ENCODE results near the gene OR2M3. TPM values are rescaled to one million over a fixed set of nuclear protein-coding genes. Genes with fewer than 3 reads are reported as not detected.

Gene OR2M3, protein sequence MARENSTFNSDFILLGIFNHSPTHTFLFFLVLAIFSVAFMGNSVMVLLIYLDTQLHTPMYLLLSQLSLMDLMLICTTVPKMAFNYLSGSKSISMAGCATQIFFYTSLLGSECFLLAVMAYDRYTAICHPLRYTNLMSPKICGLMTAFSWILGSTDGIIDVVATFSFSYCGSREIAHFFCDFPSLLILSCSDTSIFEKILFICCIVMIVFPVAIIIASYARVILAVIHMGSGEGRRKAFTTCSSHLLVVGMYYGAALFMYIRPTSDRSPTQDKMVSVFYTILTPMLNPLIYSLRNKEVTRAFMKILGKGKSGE
- total RNA-seq (ENCODE audit: low replicate concordance): not detected in 2 replicates
- long read RNA-seq: 0 reads

DNA sequence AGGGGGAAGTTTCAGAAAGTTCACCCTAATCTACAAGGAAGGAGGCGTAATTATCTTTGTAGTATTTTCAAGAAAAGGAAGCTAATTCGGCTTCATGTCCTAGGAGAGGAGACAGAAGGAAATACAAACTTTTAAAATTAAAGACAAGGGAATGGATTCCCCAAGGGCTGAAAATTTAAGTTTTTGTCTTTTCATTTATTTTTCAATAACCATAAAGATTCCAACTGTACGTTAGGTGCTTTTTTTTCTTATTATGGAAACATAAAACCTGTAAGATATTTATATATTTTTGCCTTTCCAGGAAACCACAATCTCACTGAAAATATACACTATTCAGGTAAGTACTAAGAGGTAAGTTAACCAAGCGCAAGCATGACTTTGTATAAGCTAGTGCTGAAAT is at the start of gene OR2M3:
TSS of gene OR2M3 (plus strand) at position 301 of the 400 bp plus-strand sequence. CDS start 5,803 bp downstream, outside the sequence.
- H3K27ac Mint-ChIP-seq: no peak within 1 kb of the TSS
- no peaks in the 10 kb centered on the region for H3K4me1 Mint-ChIP-seq (ENCODE audit: unreplicated experiment)
- DNase-seq (ENCODE audit: extremely low spot score, unreplicated experiment): no peak
- H3K9me3 Mint-ChIP-seq: peaks cover 5% of the 10 kb centered on the region
- no peaks in the 10 kb centered on the region for H3K27me3 Mint-ChIP-seq
- no peaks in the 10 kb centered on the region for H3K36me3 Mint-ChIP-seq
- no peak within 1 kb of the TSS for H3K4me3 Mint-ChIP-seq
- TF ChIP-seq, protein P1, sequence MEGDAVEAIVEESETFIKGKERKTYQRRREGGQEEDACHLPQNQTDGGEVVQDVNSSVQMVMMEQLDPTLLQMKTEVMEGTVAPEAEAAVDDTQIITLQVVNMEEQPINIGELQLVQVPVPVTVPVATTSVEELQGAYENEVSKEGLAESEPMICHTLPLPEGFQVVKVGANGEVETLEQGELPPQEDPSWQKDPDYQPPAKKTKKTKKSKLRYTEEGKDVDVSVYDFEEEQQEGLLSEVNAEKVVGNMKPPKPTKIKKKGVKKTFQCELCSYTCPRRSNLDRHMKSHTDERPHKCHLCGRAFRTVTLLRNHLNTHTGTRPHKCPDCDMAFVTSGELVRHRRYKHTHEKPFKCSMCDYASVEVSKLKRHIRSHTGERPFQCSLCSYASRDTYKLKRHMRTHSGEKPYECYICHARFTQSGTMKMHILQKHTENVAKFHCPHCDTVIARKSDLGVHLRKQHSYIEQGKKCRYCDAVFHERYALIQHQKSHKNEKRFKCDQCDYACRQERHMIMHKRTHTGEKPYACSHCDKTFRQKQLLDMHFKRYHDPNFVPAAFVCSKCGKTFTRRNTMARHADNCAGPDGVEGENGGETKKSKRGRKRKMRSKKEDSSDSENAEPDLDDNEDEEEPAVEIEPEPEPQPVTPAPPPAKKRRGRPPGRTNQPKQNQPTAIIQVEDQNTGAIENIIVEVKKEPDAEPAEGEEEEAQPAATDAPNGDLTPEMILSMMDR (conservative IDR thresholded peaks at IDR 0.05): no peak

DNA sequence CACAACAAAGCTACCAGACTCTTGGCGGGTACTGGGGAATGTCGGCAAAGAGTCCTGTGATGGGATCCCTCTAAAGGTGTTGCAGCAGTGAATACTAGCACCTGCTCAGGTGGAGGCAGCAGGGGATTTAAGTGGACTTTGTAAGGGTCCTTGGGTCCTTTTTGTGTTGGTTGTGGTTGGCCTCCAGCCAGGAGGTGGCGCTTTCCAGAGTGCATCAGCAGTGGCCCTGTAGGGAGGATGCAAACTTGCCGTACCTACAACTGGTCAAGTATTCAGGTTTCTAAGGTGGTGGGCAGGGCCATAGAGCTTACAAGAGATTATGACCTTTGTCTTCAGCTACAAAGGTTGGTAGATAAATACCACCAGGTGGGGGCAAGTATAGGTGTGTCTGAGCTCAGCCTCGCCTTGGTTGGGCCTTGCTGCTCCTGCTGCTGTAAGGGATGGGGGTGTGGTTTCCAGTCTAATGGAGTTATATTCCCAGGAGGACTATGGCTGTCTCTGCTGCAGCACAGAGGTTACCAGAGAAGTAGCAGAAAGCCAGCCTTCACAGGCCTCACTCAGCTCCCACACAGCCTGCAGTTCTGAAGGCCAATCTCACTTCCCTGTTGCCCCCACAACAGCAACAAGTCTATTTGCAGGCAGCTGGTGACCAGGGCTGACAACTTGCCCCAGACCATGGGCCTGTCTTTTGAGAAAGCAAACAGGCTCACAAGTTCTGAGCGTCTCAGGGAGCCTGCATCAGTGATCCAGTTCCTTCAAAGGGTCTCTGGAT is 44.8 kb upstream of the OR2M3 start:
- Mint-ChIP-seq H3K4me3 (no peak overlapping the region), H3K27me3 (no peaks in the 10 kb centered on the region), H3K36me3 (no peaks in the 10 kb centered on the region), H3K9me3 (peaks cover 7% of the 10 kb centered on the region), H3K4me1 (ENCODE audit: unreplicated experiment) (no peaks in the 10 kb centered on the region), H3K27ac (no peak overlapping the region)
- DNase-seq (ENCODE audit: extremely low spot score, unreplicated experiment): no peak
- TF ChIP-seq, protein P1 (conservative IDR thresholded peaks at IDR 0.05): no peak

DNA sequence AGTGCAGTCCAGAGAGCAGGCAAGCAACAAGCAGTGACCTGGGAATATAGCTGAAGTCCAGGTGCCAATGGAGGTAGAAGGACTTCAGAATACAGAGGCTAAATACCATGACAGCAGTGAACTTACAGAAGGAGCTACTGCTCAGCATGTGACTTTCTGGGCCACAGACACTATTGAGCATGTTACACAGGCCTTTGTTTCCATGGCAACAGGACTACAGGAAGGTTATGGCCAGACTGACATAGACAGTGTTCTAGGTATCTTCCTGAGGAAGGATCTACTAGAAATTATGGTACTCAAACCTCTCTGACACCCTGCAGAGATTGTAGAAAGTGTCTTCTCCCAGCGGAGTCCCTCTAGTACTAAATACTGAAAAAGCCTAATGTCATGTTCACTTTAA is 41.1 kb upstream of the OR2M3 start:
- no peaks in the 10 kb centered on the region for H3K27me3 Mint-ChIP-seq
- no peaks in the 10 kb centered on the region for H3K36me3 Mint-ChIP-seq
- peaks cover 3% of the 10 kb centered on the region for H3K9me3 Mint-ChIP-seq
- TF ChIP-seq, protein P1 (conservative IDR thresholded peaks at IDR 0.05): no peak
- no peaks in the 10 kb centered on the region for H3K4me1 Mint-ChIP-seq (ENCODE audit: unreplicated experiment)
- no peak for DNase-seq (ENCODE audit: extremely low spot score, unreplicated experiment)
- no peak overlapping the region for H3K4me3 Mint-ChIP-seq
- no peak overlapping the region for H3K27ac Mint-ChIP-seq

DNA sequence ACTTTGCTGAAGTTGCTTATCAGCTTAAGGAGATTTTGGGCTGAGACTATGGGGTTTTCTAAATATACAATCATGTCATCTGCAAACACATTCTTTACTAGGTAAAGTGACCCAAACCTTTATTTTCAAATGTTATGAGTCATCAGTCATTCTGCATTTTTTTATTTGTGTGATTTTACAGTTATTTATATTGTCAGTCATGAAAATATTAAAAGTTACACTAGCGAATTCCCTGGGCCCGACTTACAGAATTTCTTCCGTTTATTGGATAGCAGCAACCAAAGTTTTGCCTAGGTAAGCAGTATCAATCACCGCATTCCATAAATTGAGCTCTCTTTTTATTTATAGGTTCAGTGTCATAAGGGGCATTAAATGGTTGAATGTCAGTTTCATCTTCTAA is 38.3 kb upstream of the OR2M3 start:
- no peaks in the 10 kb centered on the region for H3K9me3 Mint-ChIP-seq
- no peaks in the 10 kb centered on the region for H3K36me3 Mint-ChIP-seq
- no peaks in the 10 kb centered on the region for H3K4me1 Mint-ChIP-seq (ENCODE audit: unreplicated experiment)
- no peak for DNase-seq (ENCODE audit: extremely low spot score, unreplicated experiment)
- H3K27me3 Mint-ChIP-seq: no peaks in the 10 kb centered on the region
- H3K4me3 Mint-ChIP-seq: no peak overlapping the region
- H3K27ac Mint-ChIP-seq: no peak overlapping the region
- TF ChIP-seq, protein P1 (conservative IDR thresholded peaks at IDR 0.05): no peak

DNA sequence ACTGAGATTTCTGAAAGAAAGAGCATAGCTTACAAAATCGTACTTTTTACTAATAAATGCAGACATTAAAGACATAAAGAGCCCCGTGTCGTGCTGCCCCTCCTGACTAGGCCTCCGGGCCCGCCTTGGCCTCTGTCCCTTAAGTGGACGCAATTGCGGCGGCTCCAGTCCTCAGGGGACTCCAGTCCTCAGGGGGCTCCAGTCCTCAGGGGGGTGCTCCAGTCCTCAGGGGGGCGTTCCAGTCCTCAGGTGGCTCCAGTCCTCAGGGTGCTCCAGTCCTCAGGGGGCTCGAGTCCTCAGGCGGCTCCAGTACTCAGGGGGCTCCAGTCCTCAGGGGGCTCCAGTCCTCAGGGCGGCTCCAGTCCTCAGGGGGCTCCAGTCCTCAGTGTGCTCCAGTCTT is 33.0 kb upstream of the OR2M3 start:
- Mint-ChIP-seq H3K36me3 (no peaks in the 10 kb centered on the region), H3K27ac (no peak overlapping the region), H3K27me3 (no peaks in the 10 kb centered on the region), H3K4me3 (no peak overlapping the region), H3K4me1 (ENCODE audit: unreplicated experiment) (no peaks in the 10 kb centered on the region), H3K9me3 (no peaks in the 10 kb centered on the region)
- TF ChIP-seq, protein P1 (conservative IDR thresholded peaks at IDR 0.05): no peak
- DNase-seq (ENCODE audit: extremely low spot score, unreplicated experiment): no peak

Measured in type B pancreatic cell (in vitro differentiated cells).